Osteocyte (in vitro differentiated cells): ENCODE results near the gene HEMK1. TPM values are rescaled to one million over a fixed set of nuclear protein-coding genes. Genes with fewer than 3 reads are reported as not detected.

Experiments
- DNase-seq: peaks from one replicate; pipeline ENCODE4 v3.0.0; 2021; ENCODE audit warnings: mixed read lengths; ENCODE audit not compliant: unreplicated experiment; ENCODE audit errors: extremely low spot score
- H3K27ac Mint-ChIP-seq: one replicate; pipeline ENCODE4 v1.8.0; 2021; ENCODE audit warnings: mild to moderate bottlenecking, mixed read lengths; ENCODE audit not compliant: unreplicated experiment
- H3K27me3 Mint-ChIP-seq: one replicate; pipeline ENCODE4 v1.8.0; 2021; ENCODE audit warnings: mixed read lengths; ENCODE audit not compliant: unreplicated experiment
- H3K36me3 Mint-ChIP-seq: one replicate; pipeline ENCODE4 v1.8.0; 2021; ENCODE audit warnings: mixed read lengths; ENCODE audit not compliant: unreplicated experiment
- H3K4me1 Mint-ChIP-seq: one replicate; pipeline ENCODE4 v1.8.0; 2021; ENCODE audit warnings: mixed read lengths; ENCODE audit not compliant: unreplicated experiment
- H3K4me3 Mint-ChIP-seq: one replicate; pipeline ENCODE4 v1.8.0; 2021; ENCODE audit warnings: mild to moderate bottlenecking, moderate library complexity, mixed read lengths; ENCODE audit not compliant: unreplicated experiment
- H3K9me3 Mint-ChIP-seq: one replicate; pipeline ENCODE4 v1.8.0; 2021; ENCODE audit warnings: mixed read lengths; ENCODE audit not compliant: unreplicated experiment
- CTCF ChIP-seq: fragments of 200-600 bp; sonication (generic); IDR thresholded peaks from 2 replicates; pipeline ENCODE4 v1.5.0; 2021; ENCODE audit warnings: antibody characterized with exemption, mild to moderate bottlenecking, moderate library complexity
- total RNA-seq: library from RNA; stranded (reverse); gene quantifications from 2 replicates; pipeline ENCODE4 v1.2.1, GENCODE V29; 2021

The HEMK1 gene
- total RNA-seq, 1 donor from 2014 or later, result 23.1 TPM

GRCh38 chr3:50617096-50617791, 47.9 kb downstream of the HEMK1 start, which contains the start of gene MAPKAPK3:
Gene MAPKAPK3 (plus strand): TSS chr3:50617151. CDS start chr3:50617566, 415 bp downstream.
- no peak for TF ChIP-seq CTCF
- H3K27me3 Mint-ChIP-seq, result no peaks in the 10 kb centered on the region
- H3K9me3 Mint-ChIP-seq, result no peaks in the 10 kb centered on the region
- no peak for DNase-seq
- H3K27ac Mint-ChIP-seq, result peak within 1 kb of the TSS; percentile 90
- peak within 1 kb of the TSS; percentile 86 for H3K4me3 Mint-ChIP-seq
- H3K36me3 Mint-ChIP-seq, result no peaks in the 10 kb centered on the region
- peaks cover 17% of the 10 kb centered on the region for H3K4me1 Mint-ChIP-seq

GRCh38 chr3:50617911-50618481, 48.7 kb downstream of the HEMK1 start:
- peak overlapping the region; percentile 86 for H3K4me3 Mint-ChIP-seq
- H3K4me1 Mint-ChIP-seq, result peaks cover 14% of the 10 kb centered on the region
- TF ChIP-seq CTCF, result no peak
- no peak for DNase-seq
- no peaks in the 10 kb centered on the region for H3K9me3 Mint-ChIP-seq
- H3K27ac Mint-ChIP-seq, result no peak overlapping the region
- H3K36me3 Mint-ChIP-seq, result peaks cover 2% of the 10 kb centered on the region
- no peaks in the 10 kb centered on the region for H3K27me3 Mint-ChIP-seq

GRCh38 chr3:50620420-50620819, 51.1 kb downstream of the HEMK1 start:
- Mint-ChIP-seq H3K27me3 (no peaks in the 10 kb centered on the region), H3K4me3 (no peak overlapping the region), H3K9me3 (no peaks in the 10 kb centered on the region), H3K27ac (no peak overlapping the region), H3K36me3 (peaks cover 2% of the 10 kb centered on the region), H3K4me1 (peaks cover 23% of the 10 kb centered on the region)
- no peak for DNase-seq
- no peak for TF ChIP-seq CTCF

GRCh38 chr3:50620820-50621219, 51.5 kb downstream of the HEMK1 start:
- Mint-ChIP-seq H3K9me3 (no peaks in the 10 kb centered on the region), H3K27ac (no peak overlapping the region), H3K36me3 (peaks cover 2% of the 10 kb centered on the region), H3K4me1 (peaks cover 23% of the 10 kb centered on the region), H3K4me3 (no peak overlapping the region), H3K27me3 (no peaks in the 10 kb centered on the region)
- no peak for TF ChIP-seq CTCF
- DNase-seq, result no peak

GRCh38 chr3:50622881-50623280, 53.6 kb downstream of the HEMK1 start:
- H3K27ac Mint-ChIP-seq, result no peak overlapping the region
- H3K4me1 Mint-ChIP-seq, result peaks cover 23% of the 10 kb centered on the region
- no peak overlapping the region for H3K4me3 Mint-ChIP-seq
- H3K27me3 Mint-ChIP-seq, result no peaks in the 10 kb centered on the region
- no peak for DNase-seq
- no peaks in the 10 kb centered on the region for H3K9me3 Mint-ChIP-seq
- peaks cover 2% of the 10 kb centered on the region for H3K36me3 Mint-ChIP-seq
- TF ChIP-seq CTCF, result no peak
